Measurements from ENCODE around the gene OR10A6.

The OR10A6 gene

GRCh38 chr11:7910286-7910788 lies 20.7 kb downstream of the OR10A6 start:
- H3K27me3 ChIP-seq (ENCODE audit: insufficient read depth, low read depth, severe bottlenecking): no peaks in the 10 kb centered on the region
- no peak overlapping the region for H3K4me3 ChIP-seq (ENCODE audit: low read depth, low read length)
- H3K9me3 ChIP-seq (ENCODE audit: severe bottlenecking): no peaks in the 10 kb centered on the region
- no peak overlapping the region for H3K27ac ChIP-seq
- no peak for TF ChIP-seq CTCF (IDR thresholded peaks at IDR 0.05; ENCODE audit: low read depth, low read length)
- no peaks in the 10 kb centered on the region for H3K36me3 ChIP-seq
- no peak for DNase-seq

GRCh38 chr11:7909585-7910285 lies 21.3 kb downstream of the OR10A6 start:
- Histone ChIP-seq H3K36me3 (no peaks in the 10 kb centered on the region), H3K27me3 (ENCODE audit: insufficient read depth, low read depth, severe bottlenecking) (no peaks in the 10 kb centered on the region), H3K27ac (no peak overlapping the region), H3K9me3 (ENCODE audit: severe bottlenecking) (no peaks in the 10 kb centered on the region), H3K4me3 (ENCODE audit: low read depth, low read length) (no peak overlapping the region)
- no peak for DNase-seq
- no peak for TF ChIP-seq CTCF (IDR thresholded peaks at IDR 0.05; ENCODE audit: low read depth, low read length)

- H3K27ac ChIP-seq: no peak overlapping the region
- H3K36me3 ChIP-seq: no peaks in the 10 kb centered on the region
- no peak overlapping the region for H3K4me3 ChIP-seq (ENCODE audit: low read depth, low read length)
- no peak for TF ChIP-seq CTCF (IDR thresholded peaks at IDR 0.05; ENCODE audit: low read depth, low read length)
- H3K27me3 ChIP-seq (ENCODE audit: insufficient read depth, low read depth, severe bottlenecking): no peaks in the 10 kb centered on the region
- no peak for DNase-seq
- no peaks in the 10 kb centered on the region for H3K9me3 ChIP-seq (ENCODE audit: severe bottlenecking)
Observed at GRCh38 chr11:7907121-7907520, 23.9 kb downstream of the OR10A6 start.

- Histone ChIP-seq H3K27me3 (ENCODE audit: insufficient read depth, low read depth, severe bottlenecking) (no peaks in the 10 kb centered on the region), H3K9me3 (ENCODE audit: severe bottlenecking) (no peaks in the 10 kb centered on the region), H3K27ac (no peak overlapping the region), H3K36me3 (no peaks in the 10 kb centered on the region), H3K4me3 (ENCODE audit: low read depth, low read length) (no peak overlapping the region)
- no peak for DNase-seq
- no peak for TF ChIP-seq CTCF (IDR thresholded peaks at IDR 0.05; ENCODE audit: low read depth, low read length)
Observed at GRCh38 chr11:7906481-7906880, 24.6 kb downstream of the OR10A6 start.

- no peak overlapping the region for H3K4me3 ChIP-seq (ENCODE audit: low read depth, low read length)
- no peaks in the 10 kb centered on the region for H3K27me3 ChIP-seq (ENCODE audit: insufficient read depth, low read depth, severe bottlenecking)
- TF ChIP-seq CTCF (IDR thresholded peaks at IDR 0.05; ENCODE audit: low read depth, low read length): no peak
- H3K27ac ChIP-seq: no peak overlapping the region
- H3K36me3 ChIP-seq: no peaks in the 10 kb centered on the region
- H3K9me3 ChIP-seq (ENCODE audit: severe bottlenecking): no peaks in the 10 kb centered on the region
- DNase-seq: no peak
Observed at GRCh38 chr11:7905961-7906429, 25.1 kb downstream of the OR10A6 start.

GRCh38 chr11:7905549-7905948 lies 25.5 kb downstream of the OR10A6 start:
- H3K9me3 ChIP-seq (ENCODE audit: severe bottlenecking): no peaks in the 10 kb centered on the region
- no peak for TF ChIP-seq CTCF (IDR thresholded peaks at IDR 0.05; ENCODE audit: low read depth, low read length)
- no peak for DNase-seq
- H3K27ac ChIP-seq: no peak overlapping the region
- no peaks in the 10 kb centered on the region for H3K27me3 ChIP-seq (ENCODE audit: insufficient read depth, low read depth, severe bottlenecking)
- H3K4me3 ChIP-seq (ENCODE audit: low read depth, low read length): no peak overlapping the region
- H3K36me3 ChIP-seq: no peaks in the 10 kb centered on the region
